CD4-positive, alpha-beta memory T cell (primary cell): ENCODE data around the gene THAP7. TPM values are rescaled to one million over a fixed set of nuclear protein-coding genes. Genes with fewer than 3 reads are reported as not detected.
A peak's percentile ranks its signal among the peaks of the same experiment; 100 is the strongest.

ENCODE experiments used
- CTCF ChIA-PET: fragments of 350-600 bp; sonication (Branson Sonifier 250); formaldehyde crosslinking; loops from one replicate; lab custom pipeline; 2021; ENCODE audit warnings: inconsistent platforms; ENCODE audit not compliant: partially characterized antibody; lab: Charles Lee
- POLR2A ChIA-PET: fragments of 350-600 bp; sonication (Branson Sonifier 250); formaldehyde crosslinking; loops from one replicate; lab custom pipeline; 2021; ENCODE audit not compliant: partially characterized antibody; lab: Charles Lee
- DNase-seq, 5 donors: peaks; one replicate each; pipeline versions ENCODE4 v3.0.0 to v3.0.0-alpha.2; 2020 to 2022; ENCODE audit warnings: mixed read lengths in 1 of 5
- H3K27ac ChIP-seq: one replicate; pipeline ENCODE4 v1.7.0; 2013; ENCODE audit warnings: low read depth, low read length
- H3K27me3 ChIP-seq: 2 replicates; pipeline ENCODE4 v1.7.0; 2013; ENCODE audit warnings: mild to moderate bottlenecking, low read length, moderate library complexity; ENCODE audit not compliant: insufficient read depth
- H3K36me3 ChIP-seq: 2 replicates; pipeline ENCODE4 v1.7.0; 2013; ENCODE audit warnings: mild to moderate bottlenecking, low read length, moderate library complexity; ENCODE audit not compliant: insufficient read depth
- H3K4me1 ChIP-seq: 2 replicates; pipeline ENCODE4 v1.7.0; 2013; ENCODE audit warnings: mild to moderate bottlenecking, low read length, moderate library complexity; ENCODE audit not compliant: insufficient read depth
- H3K4me3 ChIP-seq, 2 donors: one replicate each; pipeline ENCODE4 v1.7.0; 2013; ENCODE audit warnings: low read length in 2 of 2, mild to moderate bottlenecking in 1 of 2
- H3K9me3 ChIP-seq, 2 donors: one replicate each; pipeline ENCODE4 v1.7.0; 2013; ENCODE audit warnings: low read length in 2 of 2, control low read depth in 1 of 2; ENCODE audit not compliant: control insufficient read depth in 1 of 2
- H3K27ac Mint-ChIP-seq, 7 donors: one replicate each; pipeline ENCODE4 v1.8.0; 2020 to 2021; ENCODE audit warnings: mixed read lengths in 7 of 7, mild to moderate bottlenecking in 6 of 7, inconsistent platforms in 3 of 7, moderate library complexity in 3 of 7
- H3K27me3 Mint-ChIP-seq, 2 donors: one replicate each; pipeline ENCODE4 v1.8.0; 2020 to 2021; ENCODE audit warnings: mixed read lengths in 2 of 2
- H3K36me3 Mint-ChIP-seq, 2 donors: one replicate each; pipeline ENCODE4 v1.8.0; 2020 to 2021; ENCODE audit warnings: mixed read lengths in 2 of 2, inconsistent platforms in 1 of 2, mild to moderate bottlenecking in 1 of 2
- H3K4me1 Mint-ChIP-seq, 4 donors: one replicate each; pipeline ENCODE4 v1.8.0; 2020 to 2021; ENCODE audit warnings: mixed read lengths in 4 of 4, mild to moderate bottlenecking in 1 of 4
- H3K4me3 Mint-ChIP-seq, 8 donors: one replicate each; pipeline ENCODE4 v1.8.0; 2020 to 2021; ENCODE audit warnings: mixed read lengths in 8 of 8, mild to moderate bottlenecking in 7 of 8, moderate library complexity in 6 of 8, inconsistent platforms in 3 of 8
- H3K9me3 Mint-ChIP-seq, 8 donors: one replicate each; pipeline ENCODE4 v1.8.0; 2020 to 2021; ENCODE audit warnings: mixed read lengths in 8 of 8, mild to moderate bottlenecking in 5 of 8, inconsistent platforms in 3 of 8, moderate library complexity in 1 of 8
- intact Hi-C: fragments of 100-400 bp; cut with micrococcal nuclease; formaldehyde crosslinking; loops from one replicate; pipeline ENCODE4 v1.15.1; 2023
- polyA plus RNA-seq, 2 donors: library from polyadenylated mRNA; unstranded; fragments of 300-500 nt; fragmentation: Illumina TruSeq; gene quantifications; one replicate each; pipeline ENCODE4 v1.2.3, GENCODE V29; 2021
- total RNA-seq, 2 experiments: library from RNA; stranded (reverse); gene quantifications; one replicate each; pipeline ENCODE4 v1.2.3, GENCODE V29; 2021

Gene THAP7
- total and polyA plus RNA-seq, 4 experiments from 2014 or later: 45.9 to 65.0 (median 53.6) TPM

- ChIA-PET CTCF (interaction anchor here (0.6 kb wide), 1 partner anchor 15 kb away, joined by 3 read pairs; no protein-coding TSS in a partner anchor), POLR2A (interaction anchor here (2.0 kb wide), 1 partner anchor 14 kb away, joined by 7 read pairs; no protein-coding TSS in a partner anchor)
- intact Hi-C loops: no loop called here
Observed at GRCh38 chr22:20986365-20986764, 15.6 kb downstream of the THAP7 start.

GRCh38 chr22:20985720-20986119 lies 16.2 kb downstream of the THAP7 start:
- ChIA-PET CTCF (no interaction called here), POLR2A (interaction anchor here (2.0 kb wide), 1 partner anchor 15 kb away, joined by 7 read pairs; no protein-coding TSS in a partner anchor)
- Histone ChIP-seq H3K4me1 (peaks cover 17% of the 10 kb centered on the region), H3K36me3 (peaks cover 8% of the 10 kb centered on the region), H3K4me3 (no peak overlapping the region), H3K27ac (no peak overlapping the region), H3K9me3 (no peaks in the 10 kb centered on the region), H3K27me3 (no peaks in the 10 kb centered on the region)
- Mint-ChIP-seq H3K27me3 (no peaks in the 10 kb centered on the region), H3K4me1 (peaks cover 21 to 33% (median 25%) of the 10 kb centered on the region in 4 donors), H3K27ac (peak overlapping the region in 1 of 7 donors; percentile 36), H3K4me3 (no peak overlapping the region), H3K36me3 (peaks cover 7 to 32% of the 10 kb centered on the region in 2 donors), H3K9me3 (no peaks in the 10 kb centered on the region)
- intact Hi-C loops: no loop called here
- no peak for DNase-seq

More at GRCh38 chr22:20986365-20986764, 15.6 kb downstream of the THAP7 start:
- peaks cover 7 to 34% of the 10 kb centered on the region in 2 donors for H3K36me3 Mint-ChIP-seq
- peaks cover 17 to 27% (median 21%) of the 10 kb centered on the region in 4 donors for H3K4me1 Mint-ChIP-seq
- no peaks in the 10 kb centered on the region for H3K27me3 Mint-ChIP-seq
- H3K4me3 Mint-ChIP-seq: no peak overlapping the region
- Histone ChIP-seq H3K9me3 (no peaks in the 10 kb centered on the region), H3K27ac (no peak overlapping the region), H3K27me3 (no peaks in the 10 kb centered on the region), H3K4me1 (peaks cover 11% of the 10 kb centered on the region), H3K36me3 (peaks cover 9% of the 10 kb centered on the region), H3K4me3 (no peak overlapping the region)
- peak overlapping the region in 2 of 7 donors; percentile 3 to 52 for H3K27ac Mint-ChIP-seq
- DNase-seq: no peak
- no peaks in the 10 kb centered on the region for H3K9me3 Mint-ChIP-seq

GRCh38 chr22:20983081-20983771 lies 18.7 kb downstream of the THAP7 start:
- Histone ChIP-seq H3K4me3 (peak overlapping the region; percentile 62 to 64), H3K9me3 (peaks cover 0 to 5% of the 10 kb centered on the region in 2 donors), H3K36me3 (peaks cover 8% of the 10 kb centered on the region), H3K27me3 (no peaks in the 10 kb centered on the region), H3K4me1 (peaks cover 19% of the 10 kb centered on the region), H3K27ac (peak overlapping the region; percentile 77)
- peaks cover 0 to 2% (median 0%) of the 10 kb centered on the region in 8 donors for H3K9me3 Mint-ChIP-seq
- H3K4me3 Mint-ChIP-seq: peak overlapping the region; percentile 88 to 96 (median 95)
- POLR2A ChIA-PET: interaction anchor here (1.2 to 2.8 kb wide), 4 partner anchors 10 to 27 kb away, joined by 3 to 45 read pairs (median 4); partner anchors contain the start of gene THAP7
- intact Hi-C loops: no loop called here
- no peaks in the 10 kb centered on the region for H3K27me3 Mint-ChIP-seq
- CTCF ChIA-PET: interaction anchor here (1.4 kb wide), 1 partner anchor 119 kb away, joined by 4 read pairs; no protein-coding TSS in a partner anchor
- DNase-seq: no peak
- H3K4me1 Mint-ChIP-seq: peaks cover 21 to 42% (median 30%) of the 10 kb centered on the region in 4 donors
- H3K36me3 Mint-ChIP-seq: peaks cover 7 to 29% of the 10 kb centered on the region in 2 donors
- peak overlapping the region; percentile 38 to 95 (median 92) for H3K27ac Mint-ChIP-seq

GRCh38 chr22:20982563-20982882 lies 19.4 kb downstream of the THAP7 start:
- DNase-seq: no peak
- Mint-ChIP-seq H3K4me1 (peaks cover 21 to 42% (median 30%) of the 10 kb centered on the region in 4 donors), H3K4me3 (peak overlapping the region; percentile 88 to 96 (median 95)), H3K9me3 (peaks cover 0 to 3% (median 0%) of the 10 kb centered on the region in 8 donors), H3K27ac (peak overlapping the region; percentile 38 to 95 (median 92)), H3K36me3 (peaks cover 7 to 22% of the 10 kb centered on the region in 2 donors), H3K27me3 (no peaks in the 10 kb centered on the region)
- Histone ChIP-seq H3K36me3 (peaks cover 8% of the 10 kb centered on the region), H3K4me3 (peak overlapping the region; percentile 62 to 64), H3K27me3 (no peaks in the 10 kb centered on the region), H3K9me3 (peaks cover 0 to 6% of the 10 kb centered on the region in 2 donors), H3K27ac (peak overlapping the region; percentile 77), H3K4me1 (peaks cover 19% of the 10 kb centered on the region)
- POLR2A ChIA-PET: interaction anchor here (0.8 to 2.8 kb wide), 10 partner anchors 9 to 1090 kb away, joined by 3 to 45 read pairs (median 4); partner anchors contain the start of genes THAP7 and YDJC
- intact Hi-C loops: loop anchor here (1.0 kb wide), 1 partner anchor 20 kb away; the partner anchor contains the start of gene THAP7
- CTCF ChIA-PET: interaction anchor here (0.8 to 1.5 kb wide), 6 partner anchors 20 to 120 kb away, joined by 4 to 6 read pairs (median 4); partner anchors contain the start of genes P2RX6 and THAP7

- no peaks in the 10 kb centered on the region for H3K27me3 ChIP-seq
- intact Hi-C loops: loop anchor here (1.0 kb wide), 1 partner anchor 20 kb away; the partner anchor contains the start of gene THAP7
- peak within 1 kb of the TSS; percentile 62 to 64 for H3K4me3 ChIP-seq
- peaks cover 19% of the 10 kb centered on the region for H3K4me1 ChIP-seq
- Mint-ChIP-seq H3K4me3 (peak within 1 kb of the TSS; percentile 88 to 96 (median 95)), H3K27ac (peak within 1 kb of the TSS; percentile 90 to 95 (median 93)), H3K27me3 (no peaks in the 10 kb centered on the region), H3K36me3 (peaks cover 7 to 22% of the 10 kb centered on the region in 2 donors), H3K4me1 (peaks cover 21 to 42% (median 30%) of the 10 kb centered on the region in 4 donors), H3K9me3 (peaks cover 0 to 7% (median 0%) of the 10 kb centered on the region in 8 donors)
- peaks cover 0 to 6% of the 10 kb centered on the region in 2 donors for H3K9me3 ChIP-seq
- peak within 1 kb of the TSS; percentile 77 for H3K27ac ChIP-seq
- ChIA-PET CTCF (interaction anchor here (0.7 to 1.5 kb wide), 7 partner anchors 20 to 120 kb away, joined by 3 to 6 read pairs (median 4); partner anchors contain the start of genes P2RX6 and THAP7), POLR2A (interaction anchor here (0.6 to 2.8 kb wide), 12 partner anchors 9 to 1090 kb away, joined by 3 to 45 read pairs (median 4); partner anchors contain the start of genes THAP7 and YDJC)
- DNase-seq: peak; percentile 57 to 77 (median 64)
- H3K36me3 ChIP-seq: peaks cover 8% of the 10 kb centered on the region
Observed at GRCh38 chr22:20981787-20982562, 19.9 kb downstream of the THAP7 start, which contains the start of gene LZTR1. LZTR1 (plus strand) TSS chr22:20982297; CDS start chr22:20982372, 75 bp downstream.

- H3K36me3 ChIP-seq: peaks cover 8% of the 10 kb centered on the region
- H3K4me3 ChIP-seq: peak overlapping the region; percentile 62 to 64
- Mint-ChIP-seq H3K9me3 (peaks cover 0 to 7% (median 0%) of the 10 kb centered on the region in 8 donors), H3K27me3 (no peaks in the 10 kb centered on the region), H3K27ac (peak overlapping the region; percentile 88 to 95 (median 91)), H3K4me1 (peaks cover 19 to 42% (median 29%) of the 10 kb centered on the region in 4 donors), H3K36me3 (peaks cover under 1 to 16% of the 10 kb centered on the region in 2 donors), H3K4me3 (peak overlapping the region; percentile 87 to 96 (median 94))
- H3K27me3 ChIP-seq: no peaks in the 10 kb centered on the region
- H3K4me1 ChIP-seq: peaks cover 19% of the 10 kb centered on the region
- no peak for DNase-seq
- peak overlapping the region; percentile 77 for H3K27ac ChIP-seq
- intact Hi-C loops: no loop called here
- ChIA-PET CTCF (interaction anchor here (0.7 to 1.5 kb wide), 5 partner anchors 21 to 34 kb away, joined by 3 to 6 read pairs (median 4); partner anchors contain the start of genes P2RX6 and THAP7), POLR2A (interaction anchor here (0.6 to 2.8 kb wide), 8 partner anchors 9 to 648 kb away, joined by 3 to 45 read pairs (median 4); partner anchors contain the start of genes THAP7 and YDJC)
- peaks cover 0 to 6% of the 10 kb centered on the region in 2 donors for H3K9me3 ChIP-seq
Observed at GRCh38 chr22:20980938-20981722, 20.8 kb downstream of the THAP7 start.
